ENCODE data around the gene DTNA.

Gene DTNA

GRCh38 chr18:34694591-34695165, 15.4 kb upstream of the DTNA start:
- TF ChIP-seq CTCF (conservative IDR thresholded peaks at IDR 0.05; ENCODE audit: low read depth): no peak
- CTCF ChIA-PET: no interaction called here
- DNase-seq (ENCODE audit: low spot score): no peak
- H3K27ac ChIP-seq: no peak overlapping the region
- POLR2A ChIA-PET (ENCODE audit: low non-redundant PET): no interaction called here

- CTCF ChIA-PET: no interaction called here
- no peak for TF ChIP-seq CTCF (conservative IDR thresholded peaks at IDR 0.05; ENCODE audit: low read depth)
- H3K27ac ChIP-seq: no peak overlapping the region
- no peak for DNase-seq (ENCODE audit: low spot score)
- POLR2A ChIA-PET (ENCODE audit: low non-redundant PET): no interaction called here
Measured at GRCh38 chr18:34695310-34695709, 14.8 kb upstream of the DTNA start.

GRCh38 chr18:34696671-34697070, 13.4 kb upstream of the DTNA start:
- no peak for TF ChIP-seq CTCF (conservative IDR thresholded peaks at IDR 0.05; ENCODE audit: low read depth)
- DNase-seq (ENCODE audit: low spot score): no peak
- POLR2A ChIA-PET (ENCODE audit: low non-redundant PET): no interaction called here
- H3K27ac ChIP-seq: no peak overlapping the region
- CTCF ChIA-PET: no interaction called here

GRCh38 chr18:34697233-34697632, 12.9 kb upstream of the DTNA start:
- H3K27ac ChIP-seq: peak overlapping the region; percentile 40; the same call in 1 of the 2 replicates
- no peak for TF ChIP-seq CTCF (conservative IDR thresholded peaks at IDR 0.05; ENCODE audit: low read depth)
- ChIA-PET CTCF (no interaction called here), POLR2A (ENCODE audit: low non-redundant PET) (no interaction called here)
- no peak for DNase-seq (ENCODE audit: low spot score)

GRCh38 chr18:34697891-34698290, 12.2 kb upstream of the DTNA start:
- no peak for TF ChIP-seq CTCF (conservative IDR thresholded peaks at IDR 0.05; ENCODE audit: low read depth)
- peak; percentile 42 for DNase-seq (ENCODE audit: low spot score)
- CTCF ChIA-PET: interaction anchor here (0.6 kb wide), 1 partner anchor 84 kb away, joined by 3 read pairs; no protein-coding TSS in a partner anchor
- peak overlapping the region; percentile 40; the same call in 1 of the 2 replicates for H3K27ac ChIP-seq
- POLR2A ChIA-PET (ENCODE audit: low non-redundant PET): no interaction called here

- no peak for DNase-seq (ENCODE audit: low spot score)
- CTCF ChIA-PET: no interaction called here
- TF ChIP-seq CTCF (conservative IDR thresholded peaks at IDR 0.05; ENCODE audit: low read depth): no peak
- no peak overlapping the region for H3K27ac ChIP-seq
- POLR2A ChIA-PET (ENCODE audit: low non-redundant PET): no interaction called here
Measured at GRCh38 chr18:34701911-34702310, 8.2 kb upstream of the DTNA start.

- ChIA-PET POLR2A (ENCODE audit: low non-redundant PET) (no interaction called here), CTCF (no interaction called here)
- no peak for TF ChIP-seq CTCF (conservative IDR thresholded peaks at IDR 0.05; ENCODE audit: low read depth)
- DNase-seq (ENCODE audit: low spot score): no peak
- no peak overlapping the region for H3K27ac ChIP-seq
Measured at GRCh38 chr18:34702814-34703213, 7.3 kb upstream of the DTNA start.

Data from RWPE1 (cell line).